ENCODE data around the gene BRWD1. TPM values are rescaled to one million over a fixed set of nuclear protein-coding genes. Genes with fewer than 3 reads are reported as not detected.
A peak's percentile ranks its signal among the peaks of the same experiment; 100 is the strongest.

The BRWD1 gene
- total and polyA plus RNA-seq, 2 of the 13 experiments (the other 11 are each of a cell fraction or from before 2014, with no cell fraction given): 13.9 to 28.0 TPM

DNA sequence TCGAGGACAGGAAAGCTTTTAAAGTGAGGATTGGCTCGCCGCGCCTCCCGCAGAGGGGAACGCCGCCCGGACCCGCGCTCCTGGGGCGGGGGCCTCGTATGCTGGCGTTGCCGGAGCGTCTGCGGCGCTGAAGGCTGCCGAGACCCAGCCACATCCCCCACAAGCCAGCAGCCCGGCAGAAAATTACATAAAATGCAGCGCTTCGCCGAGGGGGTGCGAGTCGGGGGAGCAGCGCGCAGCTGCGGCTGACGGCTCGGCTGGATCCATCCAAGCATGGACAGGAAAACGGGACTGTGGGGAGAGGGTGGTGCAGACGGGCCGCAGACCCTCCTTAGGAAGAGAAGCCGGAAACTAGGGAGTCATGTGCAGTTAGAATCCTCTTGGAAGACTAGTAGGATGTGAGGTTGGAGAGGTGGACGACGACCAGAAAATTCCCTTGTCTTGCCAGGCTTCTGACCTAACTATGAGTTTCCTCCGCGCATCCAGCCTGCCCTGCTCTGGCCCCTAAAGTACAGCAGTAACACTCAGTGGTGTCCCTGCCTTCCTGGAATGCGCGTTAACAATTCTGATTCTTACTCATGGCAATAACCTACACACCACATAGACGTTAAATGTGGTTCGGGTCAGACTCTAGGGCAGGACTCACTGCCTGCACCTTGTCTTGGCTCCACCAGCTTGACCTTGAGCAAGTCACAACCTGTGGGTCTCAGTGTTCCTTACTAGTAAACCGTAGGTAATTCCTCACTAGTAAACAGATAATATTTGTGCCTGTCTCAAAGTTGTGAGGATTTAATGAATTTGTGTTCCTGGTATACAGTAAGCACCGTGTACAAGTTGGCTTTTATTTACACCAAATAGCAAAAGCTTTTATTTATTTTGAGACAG is 953 bp upstream of the BRWD1 start (continued):
- TF ChIP-seq ZNF34 (CRISPR knock-in tag; IDR thresholded peaks at IDR 0.05; ENCODE audit: borderline replicate concordance) (no peak), PHF20 (CRISPR knock-in tag; IDR thresholded peaks at IDR 0.05) (0 out of 2 replicates have a peak, but pooled peaks have one; percentile 4), ATF7-NPFF (CRISPR knock-in tag; IDR thresholded peaks at IDR 0.05; ENCODE audit: low read depth) (no peak), ZNF496 (CRISPR knock-in tag; IDR thresholded peaks at IDR 0.05; ENCODE audit: insufficient replicate concordance) (no peak), ZSCAN9 (CRISPR knock-in tag; IDR thresholded peaks at IDR 0.05; ENCODE audit: borderline replicate concordance) (no peak), ZNF691 (CRISPR knock-in tag; IDR thresholded peaks at IDR 0.05; ENCODE audit: borderline replicate concordance, low read depth) (no peak), SALL2 (CRISPR knock-in tag; IDR thresholded peaks at IDR 0.05) (peak; percentile 18; the same call in 1 of the 2 replicates), HNRNPUL1 (IDR thresholded peaks at IDR 0.05; ENCODE audit: low read depth, low read length) (no peak), ZNF224 (CRISPR knock-in tag; IDR thresholded peaks at IDR 0.05) (peak; percentile 32; the same call in 1 of the 2 replicates), LCORL (IDR thresholded peaks at IDR 0.05) (no peak), LCORL (CRISPR knock-in tag; IDR thresholded peaks at IDR 0.05) (no peak), DNMT1 (CRISPR knock-in tag; IDR thresholded peaks at IDR 0.05) (no peak), ZFX (CRISPR knock-in tag; IDR thresholded peaks at IDR 0.05; ENCODE audit: low read depth) (no peak), SNAPC2 (CRISPR knock-in tag; IDR thresholded peaks at IDR 0.05) (no peak), GATAD1 (CRISPR knock-in tag; IDR thresholded peaks at IDR 0.05) (no peak), TCF7 (IDR thresholded peaks at IDR 0.05; ENCODE audit: low read depth) (no peak), POLR2G (IDR thresholded peaks at IDR 0.05; ENCODE audit: low read depth, low read length) (peak; percentile 18; the same call in 1 of the 2 replicates), ZNF10 (CRISPR knock-in tag; IDR thresholded peaks at IDR 0.05; ENCODE audit: borderline replicate concordance, low read depth) (no peak)
- TF ChIP-seq, protein P1, sequence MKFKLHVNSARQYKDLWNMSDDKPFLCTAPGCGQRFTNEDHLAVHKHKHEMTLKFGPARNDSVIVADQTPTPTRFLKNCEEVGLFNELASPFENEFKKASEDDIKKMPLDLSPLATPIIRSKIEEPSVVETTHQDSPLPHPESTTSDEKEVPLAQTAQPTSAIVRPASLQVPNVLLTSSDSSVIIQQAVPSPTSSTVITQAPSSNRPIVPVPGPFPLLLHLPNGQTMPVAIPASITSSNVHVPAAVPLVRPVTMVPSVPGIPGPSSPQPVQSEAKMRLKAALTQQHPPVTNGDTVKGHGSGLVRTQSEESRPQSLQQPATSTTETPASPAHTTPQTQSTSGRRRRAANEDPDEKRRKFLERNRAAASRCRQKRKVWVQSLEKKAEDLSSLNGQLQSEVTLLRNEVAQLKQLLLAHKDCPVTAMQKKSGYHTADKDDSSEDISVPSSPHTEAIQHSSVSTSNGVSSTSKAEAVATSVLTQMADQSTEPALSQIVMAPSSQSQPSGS (CRISPR knock-in tag; IDR thresholded peaks at IDR 0.05): peak; percentile 22; the same call in 1 of the 2 replicates
- TF ChIP-seq, protein P2, sequence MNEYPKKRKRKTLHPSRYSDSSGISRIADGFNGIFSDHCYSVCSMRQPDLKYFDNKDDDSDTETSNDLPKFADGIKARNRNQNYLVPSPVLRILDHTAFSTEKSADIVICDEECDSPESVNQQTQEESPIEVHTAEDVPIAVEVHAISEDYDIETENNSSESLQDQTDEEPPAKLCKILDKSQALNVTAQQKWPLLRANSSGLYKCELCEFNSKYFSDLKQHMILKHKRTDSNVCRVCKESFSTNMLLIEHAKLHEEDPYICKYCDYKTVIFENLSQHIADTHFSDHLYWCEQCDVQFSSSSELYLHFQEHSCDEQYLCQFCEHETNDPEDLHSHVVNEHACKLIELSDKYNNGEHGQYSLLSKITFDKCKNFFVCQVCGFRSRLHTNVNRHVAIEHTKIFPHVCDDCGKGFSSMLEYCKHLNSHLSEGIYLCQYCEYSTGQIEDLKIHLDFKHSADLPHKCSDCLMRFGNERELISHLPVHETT (CRISPR knock-in tag; conservative IDR thresholded peaks at IDR 0.05): no peak
- TF ChIP-seq, protein P3, sequence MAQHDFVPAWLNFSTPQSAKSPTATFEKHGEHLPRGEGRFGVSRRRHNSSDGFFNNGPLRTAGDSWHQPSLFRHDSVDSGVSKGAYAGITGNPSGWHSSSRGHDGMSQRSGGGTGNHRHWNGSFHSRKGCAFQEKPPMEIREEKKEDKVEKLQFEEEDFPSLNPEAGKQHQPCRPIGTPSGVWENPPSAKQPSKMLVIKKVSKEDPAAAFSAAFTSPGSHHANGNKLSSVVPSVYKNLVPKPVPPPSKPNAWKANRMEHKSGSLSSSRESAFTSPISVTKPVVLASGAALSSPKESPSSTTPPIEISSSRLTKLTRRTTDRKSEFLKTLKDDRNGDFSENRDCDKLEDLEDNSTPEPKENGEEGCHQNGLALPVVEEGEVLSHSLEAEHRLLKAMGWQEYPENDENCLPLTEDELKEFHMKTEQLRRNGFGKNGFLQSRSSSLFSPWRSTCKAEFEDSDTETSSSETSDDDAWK (CRISPR knock-in tag; IDR thresholded peaks at IDR 0.05): no peak
- TF ChIP-seq, protein P4, sequence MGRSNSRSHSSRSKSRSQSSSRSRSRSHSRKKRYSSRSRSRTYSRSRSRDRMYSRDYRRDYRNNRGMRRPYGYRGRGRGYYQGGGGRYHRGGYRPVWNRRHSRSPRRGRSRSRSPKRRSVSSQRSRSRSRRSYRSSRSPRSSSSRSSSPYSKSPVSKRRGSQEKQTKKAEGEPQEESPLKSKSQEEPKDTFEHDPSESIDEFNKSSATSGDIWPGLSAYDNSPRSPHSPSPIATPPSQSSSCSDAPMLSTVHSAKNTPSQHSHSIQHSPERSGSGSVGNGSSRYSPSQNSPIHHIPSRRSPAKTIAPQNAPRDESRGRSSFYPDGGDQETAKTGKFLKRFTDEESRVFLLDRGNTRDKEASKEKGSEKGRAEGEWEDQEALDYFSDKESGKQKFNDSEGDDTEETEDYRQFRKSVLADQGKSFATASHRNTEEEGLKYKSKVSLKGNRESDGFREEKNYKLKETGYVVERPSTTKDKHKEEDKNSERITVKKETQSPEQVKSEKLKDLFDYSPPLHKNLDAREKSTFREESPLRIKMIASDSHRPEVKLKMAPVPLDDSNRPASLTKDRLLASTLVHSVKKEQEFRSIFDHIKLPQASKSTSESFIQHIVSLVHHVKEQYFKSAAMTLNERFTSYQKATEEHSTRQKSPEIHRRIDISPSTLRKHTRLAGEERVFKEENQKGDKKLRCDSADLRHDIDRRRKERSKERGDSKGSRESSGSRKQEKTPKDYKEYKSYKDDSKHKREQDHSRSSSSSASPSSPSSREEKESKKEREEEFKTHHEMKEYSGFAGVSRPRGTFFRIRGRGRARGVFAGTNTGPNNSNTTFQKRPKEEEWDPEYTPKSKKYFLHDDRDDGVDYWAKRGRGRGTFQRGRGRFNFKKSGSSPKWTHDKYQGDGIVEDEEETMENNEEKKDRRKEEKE (IDR thresholded peaks at IDR 0.05): no peak
